Esophagus (tissue), 2 donors: ENCODE results near the gene OR4C13. TPM values are rescaled to one million over a fixed set of nuclear protein-coding genes. Genes with fewer than 3 reads are reported as not detected.
"Not testable (repeated sequence)": the region's sequence is repeated elsewhere in the genome, so short reads cannot be mapped to it uniquely, and the experiment has no call there.

Experiments
- H3K27ac ChIP-seq, 2 donors: one replicate each; pipeline ENCODE4 v1.5.1; 2013; ENCODE audit warnings: low read depth in 2 of 2, mild to moderate bottlenecking in 2 of 2, inconsistent platforms in 1 of 2, low read length in 1 of 2, moderate library complexity in 1 of 2
- H3K27me3 ChIP-seq, 2 donors: one replicate each; pipeline ENCODE4 v1.6.1; 2013; ENCODE audit warnings: low read length in 2 of 2, control low read depth in 1 of 2, mild to moderate bottlenecking in 1 of 2; ENCODE audit not compliant: insufficient read depth in 2 of 2, control insufficient read depth in 1 of 2
- H3K36me3 ChIP-seq, 2 donors: one replicate each; pipeline ENCODE4 v1.6.1; 2013; ENCODE audit warnings: low read length in 1 of 2; ENCODE audit not compliant: control insufficient read depth in 2 of 2, insufficient read depth in 2 of 2
- H3K4me1 ChIP-seq, 2 donors: one replicate each; pipeline ENCODE4 v1.6.1; 2013; ENCODE audit warnings: low read length in 1 of 2; ENCODE audit not compliant: control insufficient read depth in 2 of 2, insufficient read depth in 2 of 2
- H3K4me3 ChIP-seq, 2 donors: one replicate each; pipeline ENCODE4 v1.5.1; 2013; ENCODE audit warnings: low read length in 2 of 2, mild to moderate bottlenecking in 2 of 2, low read depth in 1 of 2, moderate library complexity in 1 of 2
- H3K9me3 ChIP-seq, 2 donors: one replicate each; pipeline ENCODE4 v1.6.1; 2013; ENCODE audit warnings: mild to moderate bottlenecking in 2 of 2, low read depth in 1 of 2, low read length in 1 of 2, moderate library complexity in 1 of 2; ENCODE audit not compliant: control insufficient read depth in 2 of 2, insufficient read depth in 1 of 2
- WGBS, 2 donors: extraction: QIAGEN DNeasy Blood & Tissue Kit; methylation state at CpG; one replicate each; pipeline ENCODE4 v1.1.7; 2013; 5-methylcytosine and 5-hydroxymethylcytosine counted together
- polyA plus RNA-seq, 2 donors: library from polyadenylated mRNA; stranded (reverse); fragments of 200-250 nt; gene quantifications; one replicate each; pipeline ENCODE4 v1.2.3, GENCODE V29; 2013
- donor health status: healthy with polysubstance abuse.
- donor health status: Bipolar disorder and iron deficiency.

OR4C13 gene
- polyA plus RNA-seq = not detected

GRCh38 chr11:49952091-49952490 is at the start of gene OR4C13:
TSS of gene OR4C13 (plus strand) at chr11:49952391. CDS start at chr11:49952423, 32 bp downstream.
- H3K4me1 ChIP-seq = no peaks in the 10 kb centered on the region
- no peaks in the 10 kb centered on the region for H3K9me3 ChIP-seq
- H3K27me3 ChIP-seq = no peaks in the 10 kb centered on the region
- H3K4me3 ChIP-seq = no peak within 1 kb of the TSS
- no peaks in the 10 kb centered on the region for H3K36me3 ChIP-seq
- no peak within 1 kb of the TSS for H3K27ac ChIP-seq
- WGBS, 2 donors = 87 to 90% methylated on average over 1 of the region's 1 CpG

- H3K36me3 ChIP-seq, H3K4me1 ChIP-seq, H3K27ac ChIP-seq, H3K9me3 ChIP-seq, H3K27me3 ChIP-seq, H3K4me3 ChIP-seq: not testable (repeated sequence)
- WGBS, 2 donors = 79 to 82% methylated on average over 12 to 13 of the region's 13 CpGs
Observed at GRCh38 chr11:49911516-49911915, 40.7 kb upstream of the OR4C13 start.

GRCh38 chr11:49948701-49949100 is 3.5 kb upstream of the OR4C13 start:
- not testable (repeated sequence) for H3K9me3 ChIP-seq, H3K36me3 ChIP-seq, H3K4me3 ChIP-seq, H3K27me3 ChIP-seq, H3K4me1 ChIP-seq, H3K27ac ChIP-seq
- 67 to 75% methylated on average over 1 of the region's 1 CpG for WGBS, 2 donors

- H3K4me1 ChIP-seq, H3K27ac ChIP-seq, H3K36me3 ChIP-seq, H3K27me3 ChIP-seq, H3K4me3 ChIP-seq, H3K9me3 ChIP-seq: not testable (repeated sequence)
- 77 to 86% methylated on average over 4 of the region's 4 CpGs for WGBS, 2 donors
Observed at GRCh38 chr11:49973439-49973838, 21.2 kb downstream of the OR4C13 start.

GRCh38 chr11:49982435-49982834 is 30.2 kb downstream of the OR4C13 start, which contains the start of gene OR4C12:
TSS of gene OR4C12 (minus strand) at chr11:49982535. CDS start at chr11:49982501, 34 bp downstream.
- not testable (repeated sequence) for H3K9me3 ChIP-seq, H3K27ac ChIP-seq, H3K27me3 ChIP-seq, H3K4me3 ChIP-seq, H3K4me1 ChIP-seq, H3K36me3 ChIP-seq
- WGBS, 2 donors = 43% methylated on average over 1 of the region's 1 CpG

- Histone ChIP-seq H3K27ac (no peak overlapping the region), H3K36me3 (no peaks in the 10 kb centered on the region), H3K4me3 (no peak overlapping the region), H3K4me1 (no peaks in the 10 kb centered on the region), H3K27me3 (no peaks in the 10 kb centered on the region), H3K9me3 (no peaks in the 10 kb centered on the region)
- 45 to 50% methylated on average over 6 of the region's 6 CpGs for WGBS, 2 donors
Observed at GRCh38 chr11:49995565-49995964, 43.4 kb downstream of the OR4C13 start.

Other genes with a start within 250 kb of the OR4C13 start
- not detected for gene OR4C12, start 30.1 kb downstream of the OR4C13 start, polyA plus RNA-seq
- gene OR4C45, start 80.5 kb downstream of the OR4C13 start, polyA plus RNA-seq = not detected